Hepatocyte (in vitro differentiated cells): ENCODE measurements around the gene UROC1. TPM values are rescaled to one million over a fixed set of nuclear protein-coding genes. Genes with fewer than 3 reads are reported as not detected.

Experiments used
- DNase-seq: peaks from one replicate; pipeline ENCODE4 v3.0.0-alpha.2; 2016; ENCODE audit warnings: low spot score
- H2AFZ ChIP-seq: fragments of 200-600 bp; sonication (generic); 2 replicates; pipeline ENCODE4 v1.6.0; 2016; ENCODE audit warnings: antibody characterized with exemption, mild to moderate bottlenecking
- H3K27ac ChIP-seq: fragments of 200-600 bp; sonication (generic); 2 replicates; pipeline ENCODE4 v1.5.1; 2016; ENCODE audit warnings: mild to moderate bottlenecking
- H3K27me3 ChIP-seq: fragments of 200-600 bp; sonication (generic); 2 replicates; pipeline ENCODE4 v1.6.1; 2016
- H3K36me3 ChIP-seq: fragments of 200-600 bp; sonication (generic); replicated peaks from 2 replicates; pipeline ENCODE4 v1.5.1; 2016; ENCODE audit warnings: low read depth; ENCODE audit not compliant: insufficient read depth
- H3K4me1 ChIP-seq: fragments of 200-600 bp; sonication (generic); 2 replicates; pipeline ENCODE4 v1.5.1; 2016; ENCODE audit warnings: mild to moderate bottlenecking, moderate library complexity; ENCODE audit not compliant: insufficient read depth
- H3K4me2 ChIP-seq: fragments of 200-600 bp; sonication (generic); 2 replicates; pipeline ENCODE4 v1.6.0; 2016
- H3K4me3 ChIP-seq: fragments of 200-600 bp; sonication (generic); 2 replicates; pipeline ENCODE4 v1.5.1; 2016; ENCODE audit warnings: mild to moderate bottlenecking
- H3K79me2 ChIP-seq: fragments of 200-600 bp; sonication (generic); 2 replicates; pipeline ENCODE4 v1.6.0; 2017; ENCODE audit warnings: mild to moderate bottlenecking
- H3K9me2 ChIP-seq: fragments of 200-600 bp; sonication (generic); replicated peaks from 2 replicates; pipeline ENCODE4 v1.6.0; 2017; ENCODE audit warnings: mild to moderate bottlenecking; ENCODE audit not compliant: insufficient read depth
- H3K9me3 ChIP-seq: fragments of 200-600 bp; sonication (generic); 2 replicates; pipeline ENCODE4 v1.5.1; 2016; ENCODE audit warnings: low read depth, mild to moderate bottlenecking
- H4K20me1 ChIP-seq: fragments of 200-600 bp; sonication (generic); 2 replicates; pipeline ENCODE4 v1.6.0; 2016; ENCODE audit warnings: mild to moderate bottlenecking; ENCODE audit not compliant: insufficient read depth, poor library complexity, severe bottlenecking
- EZH2 ChIP-seq: fragments of 200-600 bp; sonication (generic); IDR thresholded peaks from 2 replicates; pipeline ENCODE4 v1.6.1; 2016; ENCODE audit warnings: antibody characterized with exemption, mild to moderate bottlenecking, borderline replicate concordance
- EZH2phosphoT487 ChIP-seq: fragments of 200-600 bp; sonication (generic); IDR thresholded peaks from one replicate; pipeline ENCODE4 v1.6.1; 2018; ENCODE audit warnings: antibody characterized with exemption, mild to moderate bottlenecking, low read depth, moderate library complexity; ENCODE audit not compliant: unreplicated experiment, severe bottlenecking
- WGBS: methylation state at CpG from one replicate; pipeline ENCODE4 v1.1.6; 2016; ENCODE audit warnings: low lambda C conversion rate; ENCODE audit errors: missing lambda C conversion rate; 5-methylcytosine and 5-hydroxymethylcytosine counted together
- polyA plus RNA-seq: library from polyadenylated mRNA; unstranded; fragments of >200 nt; fragmentation: Nextera tagmentation; extraction: Ambion mirVana; gene quantifications from 2 replicates; pipeline ENCODE4 v1.2.1, GENCODE V29; 2016
- total RNA-seq: library from RNA; depleted of rRNA; stranded (reverse); fragments of >200 nt; gene quantifications from 2 replicates; pipeline ENCODE4 v1.2.3, GENCODE V29; 2014
- TF ChIP-seq, protein P1 (sequence below): fragments of 200-600 bp; sonication (generic); IDR thresholded peaks from 2 replicates; pipeline ENCODE4 v1.5.1; 2016; ENCODE audit warnings: antibody characterized with exemption, mild to moderate bottlenecking; ENCODE audit not compliant: poor library complexity

Gene UROC1
- total and polyA plus RNA-seq, 2 experiments from 2014 or later = 2.3 to 4.2 TPM

DNA sequence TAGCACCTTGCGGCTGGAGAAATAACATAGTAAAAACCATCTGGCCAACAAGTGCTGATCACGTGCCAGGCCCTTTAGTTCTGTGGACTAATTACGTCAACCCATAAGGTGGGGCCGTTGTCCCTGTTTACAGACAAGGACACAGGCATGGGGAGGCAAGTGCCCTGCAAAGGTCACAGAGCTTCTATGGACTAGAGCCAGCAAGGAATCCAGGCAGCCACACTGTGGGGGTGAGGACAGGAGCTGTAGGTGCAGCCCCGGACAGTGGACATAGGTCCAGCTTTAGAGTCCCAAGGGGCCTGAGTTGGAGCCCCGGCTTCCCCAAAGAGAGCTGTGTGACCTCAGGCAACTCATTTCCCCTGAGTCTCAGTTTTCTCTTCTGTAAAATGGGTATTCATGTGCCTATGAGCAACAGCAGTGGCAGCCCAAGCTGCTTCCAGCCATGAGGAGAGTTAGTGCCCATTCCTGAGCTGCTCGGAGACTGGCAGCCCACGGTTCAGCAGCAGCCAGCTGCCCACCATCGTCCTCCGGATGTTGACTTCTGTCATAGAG, 20.2 kb upstream of the UROC1 start:
- Histone ChIP-seq H3K4me2 (no peak overlapping the region), H3K27me3 (peaks cover 8% of the 10 kb centered on the region), H4K20me1 (no peaks in the 10 kb centered on the region), H2AFZ (no peak overlapping the region), H3K9me3 (no peaks in the 10 kb centered on the region), H3K36me3 (no peaks in the 10 kb centered on the region), H3K4me1 (no peaks in the 10 kb centered on the region), H3K79me2 (peaks cover 6% of the 10 kb centered on the region), H3K27ac (no peak overlapping the region), H3K4me3 (no peak overlapping the region), H3K9me2 (no peaks in the 10 kb centered on the region)
- DNase-seq = no peak
- TF ChIP-seq EZH2phosphoT487 (no peak), EZH2 (no peak)
- TF ChIP-seq, protein P1, sequence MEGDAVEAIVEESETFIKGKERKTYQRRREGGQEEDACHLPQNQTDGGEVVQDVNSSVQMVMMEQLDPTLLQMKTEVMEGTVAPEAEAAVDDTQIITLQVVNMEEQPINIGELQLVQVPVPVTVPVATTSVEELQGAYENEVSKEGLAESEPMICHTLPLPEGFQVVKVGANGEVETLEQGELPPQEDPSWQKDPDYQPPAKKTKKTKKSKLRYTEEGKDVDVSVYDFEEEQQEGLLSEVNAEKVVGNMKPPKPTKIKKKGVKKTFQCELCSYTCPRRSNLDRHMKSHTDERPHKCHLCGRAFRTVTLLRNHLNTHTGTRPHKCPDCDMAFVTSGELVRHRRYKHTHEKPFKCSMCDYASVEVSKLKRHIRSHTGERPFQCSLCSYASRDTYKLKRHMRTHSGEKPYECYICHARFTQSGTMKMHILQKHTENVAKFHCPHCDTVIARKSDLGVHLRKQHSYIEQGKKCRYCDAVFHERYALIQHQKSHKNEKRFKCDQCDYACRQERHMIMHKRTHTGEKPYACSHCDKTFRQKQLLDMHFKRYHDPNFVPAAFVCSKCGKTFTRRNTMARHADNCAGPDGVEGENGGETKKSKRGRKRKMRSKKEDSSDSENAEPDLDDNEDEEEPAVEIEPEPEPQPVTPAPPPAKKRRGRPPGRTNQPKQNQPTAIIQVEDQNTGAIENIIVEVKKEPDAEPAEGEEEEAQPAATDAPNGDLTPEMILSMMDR = no peak
- WGBS = 88% methylated on average over 10 of the region's 10 CpGs

DNA sequence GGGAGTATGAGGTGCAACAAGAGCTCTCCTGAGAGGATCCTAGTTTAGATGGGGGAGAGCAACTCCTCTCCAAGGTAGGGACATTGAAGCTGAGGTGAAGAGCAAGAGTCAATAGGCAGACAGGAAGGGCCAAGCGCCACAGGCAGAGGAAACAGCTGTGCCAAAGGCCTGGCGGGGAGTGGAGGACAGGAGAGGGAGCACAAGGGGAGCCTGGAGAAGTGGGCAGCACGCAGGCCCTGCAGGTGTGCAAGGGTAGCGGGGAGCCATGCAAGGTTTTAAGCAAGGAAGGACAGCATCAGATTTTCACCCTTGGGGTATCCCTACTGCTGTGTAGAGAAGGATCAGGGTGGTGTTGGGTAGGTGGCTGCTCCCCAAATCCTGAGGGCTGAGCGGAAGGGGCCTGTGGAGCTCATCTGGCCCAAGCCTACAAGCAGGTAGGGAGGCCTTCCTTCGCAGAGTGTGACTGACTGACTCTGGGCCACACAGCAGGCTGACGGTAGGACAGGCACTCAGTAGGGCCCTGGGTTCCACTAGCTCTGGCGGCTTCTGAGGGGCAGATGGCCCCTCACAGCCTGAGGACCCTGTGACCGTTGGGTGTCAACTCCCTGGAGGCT, 19.6 kb upstream of the UROC1 start:
- Histone ChIP-seq H3K4me2 (no peak overlapping the region), H4K20me1 (no peaks in the 10 kb centered on the region), H3K9me3 (no peaks in the 10 kb centered on the region), H3K27ac (no peak overlapping the region), H3K4me3 (no peak overlapping the region), H3K9me2 (no peaks in the 10 kb centered on the region), H3K27me3 (peaks cover 9% of the 10 kb centered on the region), H2AFZ (no peak overlapping the region), H3K36me3 (no peaks in the 10 kb centered on the region), H3K79me2 (peaks cover 9% of the 10 kb centered on the region), H3K4me1 (no peaks in the 10 kb centered on the region)
- DNase-seq = no peak
- 83% methylated on average over 9 of the region's 9 CpGs for WGBS
- TF ChIP-seq EZH2 (no peak), EZH2phosphoT487 (no peak)
- TF ChIP-seq, protein P1 = no peak

DNA sequence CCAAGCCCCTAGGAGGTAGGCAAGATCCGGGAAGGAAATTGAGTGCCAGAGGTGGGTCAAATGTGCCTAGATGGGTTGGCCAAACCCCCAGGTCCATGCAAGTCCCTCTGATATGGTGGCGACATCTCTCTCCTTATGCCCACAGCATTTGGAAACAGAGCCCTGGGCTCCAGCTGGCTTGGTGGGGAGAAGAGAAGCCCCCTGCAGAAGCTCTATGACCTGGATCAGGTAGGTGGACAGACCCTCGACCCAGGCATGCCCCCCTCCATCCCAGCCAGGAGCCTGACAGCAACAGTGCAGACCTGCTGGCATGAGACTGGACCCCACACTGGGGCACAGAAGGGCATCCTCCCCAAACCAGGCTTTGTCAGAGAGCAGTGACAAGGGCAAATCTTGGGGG, 18.6 kb upstream of the UROC1 start:
- H3K4me3 ChIP-seq = no peak overlapping the region
- H3K4me1 ChIP-seq = no peaks in the 10 kb centered on the region
- no peaks in the 10 kb centered on the region for H3K9me3 ChIP-seq
- WGBS = 91% methylated on average over 3 of the region's 3 CpGs
- peaks cover 9% of the 10 kb centered on the region for H3K27me3 ChIP-seq
- no peak overlapping the region for H3K27ac ChIP-seq
- H4K20me1 ChIP-seq = no peaks in the 10 kb centered on the region
- no peaks in the 10 kb centered on the region for H3K36me3 ChIP-seq
- H3K9me2 ChIP-seq = no peaks in the 10 kb centered on the region
- H3K79me2 ChIP-seq = peaks cover 18% of the 10 kb centered on the region
- DNase-seq = no peak
- H3K4me2 ChIP-seq = no peak overlapping the region
- H2AFZ ChIP-seq = no peak overlapping the region
- TF ChIP-seq EZH2 = no peak
- TF ChIP-seq EZH2phosphoT487 = no peak
- TF ChIP-seq, protein P1 = no peak
